ENCODE results near the gene RNU1-2. TPM values are rescaled to one million over a fixed set of nuclear protein-coding genes. Genes with fewer than 3 reads are reported as not detected.
A peak's percentile ranks its signal among the peaks of the same experiment; 100 is the strongest.
"Not testable (repeated sequence)": the region's sequence is repeated elsewhere in the genome, so short reads cannot be mapped to it uniquely, and the experiment has no call there.

The RNU1-2 gene
- total RNA-seq, 1 experiment from 2014 or later, result not detected

- DNase-seq (ENCODE audit: low read depth), result no peak
Measured at GRCh38 chr1:16907870-16908758, 12.3 kb downstream of the RNU1-2 start.

GRCh38 chr1:16911851-16912721, 16.3 kb downstream of the RNU1-2 start:
- DNase-seq (ENCODE audit: low read depth), result not testable (repeated sequence)

- DNase-seq (ENCODE audit: low read depth), result not testable (repeated sequence)
Measured at GRCh38 chr1:16912742-16913141, 17.0 kb downstream of the RNU1-2 start.

GRCh38 chr1:16913181-16913832, 17.5 kb downstream of the RNU1-2 start:
- DNase-seq (ENCODE audit: low read depth), result no peak

DNA sequence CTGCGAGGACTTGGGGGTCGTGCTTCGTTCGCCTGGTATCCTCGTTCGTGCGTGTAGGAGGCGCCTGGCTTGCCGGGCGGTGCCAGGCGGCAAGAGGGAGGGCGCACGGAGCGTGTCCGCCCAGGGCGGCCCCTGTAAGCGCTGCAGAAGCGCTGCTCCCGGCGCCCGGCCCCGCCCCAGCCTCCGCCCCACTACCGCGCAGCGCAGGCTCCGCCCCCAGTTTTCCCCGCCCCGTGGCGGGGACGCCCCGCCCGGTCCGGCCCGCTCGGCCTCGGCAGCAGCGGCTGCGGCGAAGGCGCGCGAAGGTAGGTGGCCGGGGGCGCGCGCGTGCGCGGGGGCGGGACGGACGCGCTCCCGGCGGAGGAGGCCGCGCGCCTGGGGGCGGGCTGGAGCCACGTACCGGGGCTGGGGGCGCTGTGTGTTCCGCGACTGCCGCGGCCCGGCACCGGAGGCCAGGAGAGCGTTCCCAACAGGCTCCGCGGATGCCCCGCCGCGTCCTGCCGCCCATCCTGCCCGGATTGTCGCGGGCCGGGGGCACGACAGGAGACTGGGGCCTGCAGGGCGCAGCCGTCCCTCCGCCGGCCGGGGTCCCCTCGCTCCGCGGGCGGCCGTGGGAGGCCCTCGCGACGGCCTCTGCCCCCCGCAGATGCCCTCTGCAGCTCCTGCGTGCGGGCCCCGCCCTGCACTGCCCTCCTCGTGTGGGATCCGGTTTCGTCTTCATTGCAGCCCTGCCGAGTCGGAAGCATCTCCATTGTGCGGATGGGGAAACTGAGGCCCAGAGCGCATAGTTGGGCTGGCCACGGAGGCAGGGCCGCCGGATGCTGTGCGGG, 18.3 kb downstream of the RNU1-2 start:
- peak; percentile 84 for DNase-seq (ENCODE audit: low read depth)

DNA sequence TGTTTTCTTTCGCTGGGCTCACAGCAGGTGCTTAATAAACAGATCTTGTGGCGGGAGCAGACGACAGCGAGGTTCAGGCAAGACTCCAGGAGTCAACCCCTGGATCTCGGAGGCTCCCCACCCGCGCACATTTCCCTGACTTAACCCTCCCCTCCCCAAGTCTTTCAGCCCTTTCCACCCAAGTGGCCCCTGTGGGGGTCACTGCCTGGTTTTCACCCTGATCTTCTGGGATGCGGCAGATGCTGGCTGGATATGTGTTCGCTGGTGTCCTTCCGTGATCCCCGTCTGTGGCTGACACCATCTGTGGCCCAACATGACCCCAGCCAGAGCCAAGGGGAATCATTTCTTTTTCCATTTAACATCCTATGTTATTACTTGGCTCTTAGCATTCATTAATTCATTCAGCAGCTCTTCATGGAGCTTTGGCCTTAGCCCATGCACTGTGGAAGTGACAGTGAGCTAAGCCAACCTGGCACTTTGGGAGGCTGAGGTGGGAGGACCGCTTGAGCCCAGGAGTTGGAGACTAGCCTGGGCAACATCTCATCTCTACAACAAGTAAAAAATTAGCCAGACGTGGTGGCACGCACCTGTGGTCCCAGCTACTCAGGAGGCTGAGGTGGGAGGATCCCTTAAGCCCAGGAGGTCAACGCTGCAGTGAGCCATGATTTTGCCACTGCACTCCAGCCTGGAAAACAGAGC, 19.3 kb downstream of the RNU1-2 start:
- DNase-seq (ENCODE audit: low read depth), result not testable (repeated sequence)

DNA sequence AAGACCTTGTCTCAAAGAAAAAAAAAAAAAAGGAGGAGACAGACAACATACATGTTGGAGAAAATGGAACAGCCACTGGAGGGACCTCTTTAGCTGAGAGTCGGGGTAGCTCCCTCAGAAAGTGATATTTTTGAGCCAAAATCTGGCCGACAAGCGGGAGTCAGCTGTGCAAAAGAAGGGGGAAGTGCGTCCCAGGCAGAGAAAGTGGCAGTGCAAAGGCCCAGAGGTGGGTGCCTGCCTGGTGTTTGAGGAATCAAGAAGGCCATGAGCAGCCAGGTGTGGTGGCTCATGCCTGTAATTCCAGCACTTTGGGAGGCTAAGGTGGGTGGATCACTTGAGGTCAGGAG, 19.8 kb downstream of the RNU1-2 start:
- DNase-seq (ENCODE audit: low read depth), result no peak

GRCh38 chr1:16916036-16916880, 20.5 kb downstream of the RNU1-2 start:
- DNase-seq (ENCODE audit: low read depth), result not testable (repeated sequence)

DNA sequence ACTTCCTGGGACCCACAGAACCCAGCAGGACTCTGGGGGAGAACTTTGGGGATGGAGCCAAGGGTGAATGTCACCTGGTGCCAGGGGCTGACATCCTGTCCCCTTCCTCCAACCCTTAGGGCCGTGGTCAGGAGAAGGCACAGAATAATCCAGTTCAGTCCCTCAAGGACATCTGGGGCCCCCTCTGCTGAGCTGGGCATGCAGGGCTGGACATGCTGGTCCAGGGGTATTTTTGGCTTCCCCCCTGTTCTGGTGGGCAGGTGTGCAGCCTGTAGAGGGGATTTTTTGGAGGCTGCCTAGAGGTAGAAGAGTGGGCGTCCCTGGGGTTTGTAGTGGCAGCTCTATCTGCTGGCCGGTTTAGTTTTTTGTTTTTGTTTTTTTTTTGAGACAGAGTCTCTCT, 22.6 kb downstream of the RNU1-2 start:
- DNase-seq (ENCODE audit: low read depth), result no peak

- DNase-seq (ENCODE audit: low read depth), result not testable (repeated sequence)
Measured at GRCh38 chr1:16918936-16919665, 23.3 kb downstream of the RNU1-2 start.

DNA sequence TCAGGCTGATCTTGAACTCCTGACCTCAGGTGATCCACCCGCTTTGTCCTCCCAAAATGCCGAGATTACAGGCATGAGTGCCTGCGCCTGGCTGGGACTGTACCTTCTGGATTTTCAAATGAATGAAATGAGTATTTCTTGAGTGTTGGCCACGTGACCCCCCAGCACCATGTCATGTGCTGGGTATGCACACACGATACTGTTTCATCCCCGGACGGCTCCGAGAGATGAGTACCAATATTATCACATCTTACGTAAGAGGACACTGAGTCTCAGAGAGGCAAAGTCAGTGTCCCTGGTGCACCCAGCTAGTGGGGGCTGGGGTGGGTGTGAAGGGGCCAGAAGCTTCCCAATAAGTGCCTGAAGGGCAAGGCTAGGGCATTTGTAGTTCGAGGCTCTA, 25.2 kb downstream of the RNU1-2 start:
- no peak for DNase-seq (ENCODE audit: low read depth)

- DNase-seq (ENCODE audit: low read depth), result no peak
Measured at GRCh38 chr1:16921391-16922185, 25.8 kb downstream of the RNU1-2 start, which contains the start of gene CROCC. CROCC (plus strand) TSS chr1:16921931; CDS start chr1:16922019, 88 bp downstream.

DNA sequence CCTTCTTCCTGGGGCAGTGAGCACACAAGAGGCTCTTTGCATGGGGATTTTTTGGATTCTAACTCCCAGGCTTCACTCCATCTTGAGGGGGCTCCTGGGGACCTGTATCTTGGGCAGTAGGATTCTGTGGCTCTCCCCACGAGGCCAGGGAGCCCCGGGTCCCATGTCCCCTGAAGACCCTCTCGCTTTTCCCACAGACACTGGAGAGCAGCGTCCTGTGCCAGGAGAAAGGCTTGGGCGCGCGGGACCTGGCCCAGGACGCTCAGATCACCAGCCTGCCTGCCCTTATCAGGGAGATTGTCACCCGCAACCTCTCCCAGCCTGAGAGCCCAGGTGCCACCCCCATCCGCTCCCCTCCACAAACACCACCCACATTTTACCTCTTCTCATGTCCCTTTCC, 26.7 kb downstream of the RNU1-2 start:
- no peak for DNase-seq (ENCODE audit: low read depth)

DNA sequence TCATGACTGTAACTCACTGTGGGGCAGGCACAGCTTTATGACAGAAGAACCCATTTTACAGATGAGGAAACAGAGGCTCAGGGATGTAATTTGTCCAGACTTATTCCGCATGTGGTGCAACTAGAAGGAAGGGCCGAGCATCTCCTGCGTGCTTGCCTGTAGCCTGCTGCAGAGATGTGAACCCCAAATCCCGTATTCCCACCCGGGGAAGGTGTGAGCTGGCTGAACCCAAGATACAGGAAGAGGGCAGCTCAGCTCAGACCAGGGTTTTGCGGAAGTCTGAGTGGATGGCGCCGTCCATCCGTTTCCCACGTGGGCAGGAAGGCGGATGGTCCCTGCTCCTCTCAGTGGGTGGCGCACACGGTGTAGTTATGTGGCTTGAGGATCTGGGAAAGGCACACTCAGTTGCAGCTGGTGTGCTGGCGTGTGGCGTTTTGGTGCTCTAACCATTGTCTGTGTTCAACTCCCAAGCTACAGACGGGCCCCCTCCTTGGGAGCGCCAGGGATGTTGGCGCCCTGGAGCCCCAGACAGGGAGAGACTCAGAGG, 27.2 kb downstream of the RNU1-2 start:
- DNase-seq (ENCODE audit: low read depth), result no peak

DNA sequence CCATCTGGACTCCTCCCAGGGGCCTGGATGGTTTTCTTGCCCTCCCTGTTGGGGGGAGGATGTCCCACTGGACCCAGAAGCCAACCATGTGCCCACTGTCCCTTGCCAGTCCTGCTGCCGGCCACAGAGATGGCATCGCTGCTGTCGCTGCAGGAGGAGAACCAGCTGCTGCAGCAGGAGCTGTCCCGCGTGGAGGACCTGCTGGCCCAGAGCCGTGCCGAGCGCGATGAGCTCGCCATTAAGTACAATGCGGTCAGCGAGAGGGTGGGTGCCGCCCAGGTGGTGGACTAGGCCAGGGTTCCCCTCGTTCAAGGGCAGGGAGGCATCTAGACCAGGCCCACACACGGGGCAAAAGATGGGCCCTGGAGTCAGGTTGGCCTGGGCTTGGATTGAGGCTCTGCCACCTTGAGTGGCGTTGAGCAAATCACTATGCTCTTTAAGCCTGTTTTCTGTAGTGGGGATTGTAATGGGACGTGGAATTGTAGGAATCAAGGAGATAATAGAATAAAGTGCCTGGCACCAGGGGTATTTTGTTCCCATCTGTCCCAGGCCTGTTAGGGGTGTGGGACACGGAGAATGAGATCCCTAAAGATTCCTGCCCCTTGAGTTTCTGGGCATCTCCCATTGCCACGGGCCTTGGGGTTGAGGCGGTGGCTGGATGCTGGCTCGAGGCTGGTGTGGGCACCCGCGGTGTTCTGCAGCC, 28.6 kb downstream of the RNU1-2 start:
- DNase-seq (ENCODE audit: low read depth), result no peak

DNA sequence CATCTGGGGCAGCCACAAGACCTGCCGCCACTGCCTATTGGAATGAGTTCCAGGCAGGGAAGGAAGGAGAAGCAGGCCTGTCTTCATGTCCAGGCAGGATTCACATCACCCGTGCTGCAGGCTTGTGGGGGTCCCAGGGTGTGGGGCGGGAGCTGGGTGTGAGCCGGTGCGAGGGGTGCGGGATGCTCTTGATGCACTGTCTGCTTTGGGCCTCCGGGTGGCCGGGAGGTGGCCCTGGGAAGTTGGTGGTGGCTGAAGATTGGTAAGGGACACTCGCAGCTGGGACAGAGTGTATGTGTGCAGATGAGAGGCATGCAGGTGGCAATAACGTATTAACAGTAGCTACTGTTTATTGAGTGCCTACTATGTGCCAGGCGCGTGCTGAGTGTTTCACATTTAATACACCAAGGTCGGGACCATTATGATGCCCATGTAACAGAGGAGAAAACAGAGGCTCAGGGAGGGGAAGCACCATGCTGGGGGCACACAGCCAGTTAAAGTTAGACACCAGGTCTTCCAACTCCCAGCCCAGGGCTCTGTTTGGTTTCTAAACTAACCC, 29.2 kb downstream of the RNU1-2 start:
- DNase-seq (ENCODE audit: low read depth), result no peak

All from M059J (cell line).